K562 (cell line): ENCODE results near the gene ADAMTS2. TPM values are rescaled to one million over a fixed set of nuclear protein-coding genes. Genes with fewer than 3 reads are reported as not detected.

Experiments
- ATAC-seq: fragments of 200-7000 bp; cut with Tn5 transposase; 3 replicates; pipeline ENCODE4 v1.9.1; 2020; ENCODE audit warnings: moderate library complexity
- BruUV-seq: library from RNA; stranded (reverse); fragments of 400-500 nt; replicated peaks from 2 replicates; lab custom pipeline; 2021; lab: Mats Ljungman, UMichigan
- CTCF ChIA-PET: fragments of 300-600 bp; formaldehyde crosslinking; extraction: SDS; loops from one replicate; lab custom pipeline; 2021; ENCODE audit warnings: low intra/inter-chr PET ratio; lab: Yijun Ruan, JAX
- POLR2A ChIA-PET: fragments of 300-600, 350-650 bp; sonication (Branson Sonifier 250); formaldehyde crosslinking; extraction: SDS; loops from one replicate; lab custom pipeline; 2021; ENCODE audit warnings: antibody characterized with exemption, inconsistent platforms; lab: Yijun Ruan, JAX
- DNase-seq, 4 experiments: peaks; one replicate each; pipeline versions ENCODE4 v3.0.0 to v3.0.0-alpha.2; 2011 to 2018; ENCODE audit warnings: low spot score in 3 of 4, mixed read lengths in 3 of 4; ENCODE audit errors: extremely low read depth in 1 of 4
- FAIRE-seq: peaks from 2 replicates; lab custom pipeline; 2011; peaks lifted over from hg19 to GRCh38; lab: Jason Lieb, UNC
- H2AFZ ChIP-seq: 2 replicates; pipeline ENCODE4 v1.6.0; 2011; ENCODE audit warnings: low read depth, low read length, control low read depth, inconsistent platforms
- H3K27ac ChIP-seq: fragments of 200-600 bp; 3 replicates; pipeline ENCODE4 v1.8.0; 2011; ENCODE audit warnings: low read depth, mild to moderate bottlenecking, control low read depth, inconsistent platforms, low read length, moderate library complexity, mixed read lengths; ENCODE audit errors: extremely low read depth
- H3K27me3 ChIP-seq, 2 experiments: fragments of 300-600 bp in 1 of 2; 2 replicates in 1 of 2; 3 replicates in 1 of 2; pipeline versions ENCODE4 v1.6.0 to v1.8.0; 2011; ENCODE audit warnings: inconsistent platforms in 2 of 2, low read length in 2 of 2, mild to moderate bottlenecking in 1 of 2, mixed read lengths in 1 of 2, moderate library complexity in 1 of 2; ENCODE audit not compliant: control insufficient read depth in 2 of 2, insufficient read depth in 2 of 2
- H3K36me3 ChIP-seq: fragments of 300-600 bp; 3 replicates; pipeline ENCODE4 v1.8.0; 2011; ENCODE audit warnings: mild to moderate bottlenecking, low read length, inconsistent platforms; ENCODE audit not compliant: control insufficient read depth, insufficient read depth
- H3K4me1 ChIP-seq, 2 experiments: fragments of 200-600 bp in 1 of 2; replicated peaks in 1 of 2; 2 replicates in 1 of 2; 3 replicates in 1 of 2; pipeline versions ENCODE4 v1.5.1 to v1.8.0; 2011; ENCODE audit warnings: inconsistent platforms in 2 of 2, low read length in 2 of 2, mild to moderate bottlenecking in 1 of 2, mixed read lengths in 1 of 2, moderate library complexity in 1 of 2; ENCODE audit not compliant: control insufficient read depth in 2 of 2, insufficient read depth in 2 of 2
- H3K4me2 ChIP-seq: 2 replicates; pipeline ENCODE4 v1.6.1; 2011; ENCODE audit warnings: low read length, control low read depth, inconsistent platforms, mixed read lengths; ENCODE audit not compliant: insufficient read depth
- H3K4me3 ChIP-seq: fragments of 200-600 bp; sonication (generic), shearing (Covaris generic); 2 replicates; pipeline ENCODE4 v1.5.1; 2016; ENCODE audit warnings: control low read depth, inconsistent platforms
- H3K79me2 ChIP-seq: fragments of 200-600 bp; 3 replicates; pipeline ENCODE4 v1.8.0; 2011; ENCODE audit warnings: low read length, inconsistent platforms; ENCODE audit not compliant: control insufficient read depth, insufficient read depth
- H3K9ac ChIP-seq, 2 experiments: 2 replicates each; pipeline versions ENCODE4 v1.6.0 to v1.6.1; 2011; ENCODE audit warnings: low read depth in 2 of 2, low read length in 2 of 2, control low read depth in 1 of 2, inconsistent platforms in 1 of 2, mild to moderate bottlenecking in 1 of 2, mixed read lengths in 1 of 2; ENCODE audit not compliant: insufficient read depth in 1 of 2
- H3K9me1 ChIP-seq: one replicate; pipeline ENCODE4 v1.6.0; 2011; ENCODE audit warnings: inconsistent platforms, mild to moderate bottlenecking, low read length, moderate library complexity; ENCODE audit not compliant: control insufficient read depth, insufficient read depth
- H3K9me3 ChIP-seq: replicated peaks from 2 replicates; pipeline ENCODE4 v1.5.1; 2011; ENCODE audit warnings: low read depth, low read length, inconsistent platforms; ENCODE audit not compliant: control insufficient read depth, insufficient read depth
- H4K20me1 ChIP-seq: replicated peaks from 2 replicates; pipeline ENCODE4 v1.6.1; 2011; ENCODE audit warnings: low read length, inconsistent platforms, mixed read lengths; ENCODE audit not compliant: control insufficient read depth, insufficient read depth
- GABPA ChIP-seq: fragments of 200-800 bp; sonication (Bioruptor generic); conservative IDR thresholded peaks from 2 replicates; pipeline ENCODE4 v1.6.1; 2016; ENCODE audit warnings: low read depth, missing genetic modification characterization, missing compliant biosample characterization
- HNRNPK ChIP-seq: fragments of 200-400 bp; formaldehyde crosslinking; IDR thresholded peaks from one replicate; pipeline ENCODE4 v1.6.1; 2018; ENCODE audit warnings: mild to moderate bottlenecking, low read depth, low read length; ENCODE audit not compliant: poor library complexity, severe bottlenecking
- KHSRP ChIP-seq: fragments of 450-650 bp; IDR thresholded peaks from 2 replicates; pipeline ENCODE4 v1.6.1; 2017
- RBM17 ChIP-seq: fragments of 200-400 bp; formaldehyde crosslinking; IDR thresholded peaks from 2 replicates; pipeline ENCODE4 v1.6.1; 2017; ENCODE audit warnings: low read depth, mild to moderate bottlenecking, low read length, borderline replicate concordance
- USF1 ChIP-seq: sonication (generic); formaldehyde crosslinking; IDR thresholded peaks from 2 replicates; pipeline ENCODE4 v1.9.0; 2022; ENCODE audit warnings: mild to moderate bottlenecking, missing genetic modification reagents
- ZBED1 ChIP-seq: IDR thresholded peaks from 2 replicates; pipeline ENCODE4 v1.6.1; 2014
- ZNF561 ChIP-seq: fragments of 450-650 bp; formaldehyde crosslinking; conservative IDR thresholded peaks from 2 replicates; pipeline ENCODE4 v1.4.0; 2020; ENCODE audit warnings: mild to moderate bottlenecking, moderate library complexity
- WGBS: fragments of 100-300 bp; shearing (Covaris generic); methylation state at CpG from one replicate; pipeline ENCODE4 v1.1.6; 2016; ENCODE audit warnings: low coverage, mixed read lengths; ENCODE audit not compliant: insufficient coverage; ENCODE audit errors: missing lambda C conversion rate; 5-methylcytosine and 5-hydroxymethylcytosine counted together
- in situ Hi-C: fragments of 300-500 bp; cut with MboI; formaldehyde crosslinking; loops from 4 replicates; pipeline ENCODE4 v1.15.0; 2018; ENCODE audit warnings: inconsistent platforms, mixed read lengths
- intact Hi-C: fragments of 100-400 bp; cut with micrococcal nuclease; formaldehyde crosslinking; loops from 2 replicates; pipeline ENCODE4 v1.14.2; 2022
- polyA plus RNA-seq, 8 experiments: library from polyadenylated mRNA; depleted of rRNA in 4 of 8; stranded (reverse) in 5 of 8; unstranded in 3 of 8; fragments of >200 nt; fragmentation: Nextera tagmentation in 2 of 8; fragmentation: Illumina TruSeq in 1 of 8; extraction: Ambion mirVana in 2 of 8; extraction: Trizol in 1 of 8; gene quantifications; 2 replicates each; pipeline versions ENCODE4 v1.2.1 to v1.2.3, GENCODE V29; 2011 to 2014; ENCODE audit warnings: inconsistent platforms in 1 of 8, missing spikeins in 1 of 8
- total RNA-seq, 7 experiments: library from RNA; depleted of rRNA in 6 of 7; stranded (reverse); fragments of >200 nt in 6 of 7; fragmentation: Illumina TruSeq in 2 of 7; extraction: Trizol in 2 of 7; gene quantifications; 2 replicates each; pipeline versions ENCODE4 v1.2.1 to v1.2.3, GENCODE V29; 2011 to 2021; ENCODE audit warnings: low replicate concordance in 1 of 7

ADAMTS2 gene
- total and polyA plus RNA-seq, 9 of the 15 experiments (the other 6 are each of a cell fraction or from before 2014, with no cell fraction given) = not detected

DNA sequence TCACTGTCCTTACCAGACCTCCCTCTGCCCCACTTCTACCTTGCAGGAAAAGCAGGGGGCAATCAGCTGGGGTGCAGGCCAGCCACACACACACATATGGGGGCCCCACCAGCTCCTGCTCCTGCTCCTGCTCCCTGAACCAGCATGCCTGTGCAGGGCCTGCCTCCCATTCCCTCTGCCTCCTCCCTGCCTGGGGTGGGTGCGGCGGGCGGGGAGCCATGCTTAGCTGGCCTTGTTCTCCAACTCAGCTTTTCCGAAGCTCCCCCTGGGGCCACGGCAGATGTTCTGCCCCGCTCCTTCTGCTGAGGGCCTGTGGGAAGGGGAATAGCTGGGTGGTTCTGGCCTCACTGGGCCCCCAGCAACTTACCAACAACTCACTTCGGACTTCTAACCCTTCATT is 195.2 kb downstream of the ADAMTS2 start:
- ATAC-seq (no peak), FAIRE-seq (no peak)
- Histone ChIP-seq H3K79me2 (no peaks in the 10 kb centered on the region), H3K4me3 (no peak overlapping the region), H3K36me3 (no peaks in the 10 kb centered on the region)
- no peak for TF ChIP-seq GABPA (tag)
- TF ChIP-seq USF1 = no peak
- TF ChIP-seq ZNF561 = no peak
- no peak for TF ChIP-seq KHSRP
- TF ChIP-seq HNRNPK = no peak
- no peak for TF ChIP-seq ZBED1
- no peak for TF ChIP-seq RBM17
- TF ChIP-seq, all 486 proteins: peak for 0
- Histone ChIP-seq H3K27ac (no peak overlapping the region), H3K4me2 (no peak overlapping the region), H2AFZ (no peak overlapping the region), H3K9me3 (no peaks in the 10 kb centered on the region), H3K9ac (no peak overlapping the region), H3K27me3 (peaks cover 0 to 56% of the 10 kb centered on the region in 2 experiments; a peak in 4 of 5 replicates), H3K9me1 (no peaks in the 10 kb centered on the region), H4K20me1 (no peaks in the 10 kb centered on the region), H3K4me1 (peaks cover 0 to 15% of the 10 kb centered on the region in 2 experiments; a peak in 2 of 5 replicates)
- in situ Hi-C loops = no loop called here
- DNase-seq = no peak
- BruUV-seq = no TSS peak
- CTCF ChIA-PET = no interaction called here
- POLR2A ChIA-PET = no interaction called here
- intact Hi-C loops = no loop called here
- WGBS = 4% methylated on average over 4 of the region's 7 CpGs
